ENCODE data around the gene RHOT2.

DNA sequence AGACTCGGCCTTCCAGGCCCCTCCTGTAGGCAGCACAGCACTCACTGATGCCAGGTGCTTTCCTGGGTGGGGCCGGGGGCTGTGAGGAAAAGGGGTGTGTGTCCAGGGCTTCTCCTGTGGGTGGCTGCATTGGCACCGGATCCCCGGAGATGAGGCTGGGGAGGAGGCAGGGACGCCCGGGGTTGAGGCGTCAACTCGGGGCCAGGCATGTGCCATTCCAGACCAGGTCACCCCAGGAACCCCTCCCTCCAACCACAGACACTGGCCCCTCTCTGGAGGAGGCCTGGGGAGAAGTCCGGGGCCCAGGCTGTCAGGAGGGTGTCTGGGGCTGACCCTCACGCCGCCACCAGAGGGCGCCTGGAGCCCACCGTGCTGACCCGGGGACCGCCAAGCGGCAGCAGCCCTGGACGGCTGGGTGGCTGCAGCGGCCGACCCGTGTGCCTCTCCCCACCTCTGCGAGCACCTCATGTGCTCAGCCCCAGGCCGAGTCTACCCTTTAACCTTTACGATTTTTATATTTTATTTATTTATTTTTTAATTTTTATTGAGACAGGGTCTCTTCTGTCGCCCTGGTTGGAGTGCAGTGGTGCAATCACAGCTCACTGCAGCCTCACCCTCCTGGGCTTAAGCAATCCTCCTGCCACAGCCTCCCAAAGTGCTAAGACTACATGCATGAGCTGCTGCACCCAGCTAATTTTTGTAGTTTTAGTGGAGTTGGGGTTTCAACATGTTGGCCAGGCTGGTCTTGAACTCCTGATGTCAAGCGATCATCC lies 43.8 kb downstream of the RHOT2 start:
- no peak for TF ChIP-seq CBX8 (IDR thresholded peaks at IDR 0.05; ENCODE audit: borderline replicate concordance, low read depth, low read length)
- no peak for TF ChIP-seq TAF1 (IDR thresholded peaks at IDR 0.05; ENCODE audit: low read depth, low read length)
- TF ChIP-seq JUND (IDR thresholded peaks at IDR 0.05; ENCODE audit: low read length) = no peak
- no peak for TF ChIP-seq SP2 (IDR thresholded peaks at IDR 0.05; ENCODE audit: low read length)
- TF ChIP-seq, protein P1, sequence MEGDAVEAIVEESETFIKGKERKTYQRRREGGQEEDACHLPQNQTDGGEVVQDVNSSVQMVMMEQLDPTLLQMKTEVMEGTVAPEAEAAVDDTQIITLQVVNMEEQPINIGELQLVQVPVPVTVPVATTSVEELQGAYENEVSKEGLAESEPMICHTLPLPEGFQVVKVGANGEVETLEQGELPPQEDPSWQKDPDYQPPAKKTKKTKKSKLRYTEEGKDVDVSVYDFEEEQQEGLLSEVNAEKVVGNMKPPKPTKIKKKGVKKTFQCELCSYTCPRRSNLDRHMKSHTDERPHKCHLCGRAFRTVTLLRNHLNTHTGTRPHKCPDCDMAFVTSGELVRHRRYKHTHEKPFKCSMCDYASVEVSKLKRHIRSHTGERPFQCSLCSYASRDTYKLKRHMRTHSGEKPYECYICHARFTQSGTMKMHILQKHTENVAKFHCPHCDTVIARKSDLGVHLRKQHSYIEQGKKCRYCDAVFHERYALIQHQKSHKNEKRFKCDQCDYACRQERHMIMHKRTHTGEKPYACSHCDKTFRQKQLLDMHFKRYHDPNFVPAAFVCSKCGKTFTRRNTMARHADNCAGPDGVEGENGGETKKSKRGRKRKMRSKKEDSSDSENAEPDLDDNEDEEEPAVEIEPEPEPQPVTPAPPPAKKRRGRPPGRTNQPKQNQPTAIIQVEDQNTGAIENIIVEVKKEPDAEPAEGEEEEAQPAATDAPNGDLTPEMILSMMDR (IDR thresholded peaks at IDR 0.05; ENCODE audit: control extremely low read depth in 1 of 3, insufficient read depth in 1 of 3, low read depth in 1 of 3, low read length in 3 of 3) = peak; percentile 91 to 98 (median 95)
- TF ChIP-seq SP1 (IDR thresholded peaks at IDR 0.05; ENCODE audit: low read depth, low read length) = no peak

All from H1 (cell line).